Heart left ventricle (tissue), 16 donors: Measurements from ENCODE around the gene EXOC4. TPM values are rescaled to one million over a fixed set of nuclear protein-coding genes. Genes with fewer than 3 reads are reported as not detected.

Experiments used
- ATAC-seq, 4 donors: fragments of 200-7000 bp; cut with Tn5 transposase; one replicate each; pipeline ENCODE4 v1.9.1; 2020 to 2022; ENCODE audit warnings: moderate library complexity in 4 of 4, mild to moderate bottlenecking in 3 of 4, moderate number of reproducible peaks in 1 of 4
- DNase-seq, 5 donors: peaks; one replicate each; pipeline ENCODE4 v3.0.0-alpha.2; 2020
- H3K27ac ChIP-seq, 12 donors: fragments of 200-600 bp; sonication (generic) in 4 of 12; one replicate each; pipeline versions ENCODE4 v1.5.0 to v1.8.0; 2016 to 2022; ENCODE audit warnings: mild to moderate bottlenecking in 2 of 12
- H3K27me3 ChIP-seq, 9 donors: fragments of 200-600 bp; sonication (generic) in 2 of 9; one replicate each; pipeline versions ENCODE4 v1.5.1 to v1.8.0; 2016 to 2022; ENCODE audit warnings: mild to moderate bottlenecking in 3 of 9
- H3K36me3 ChIP-seq, 9 donors: fragments of 200-600 bp; sonication (generic) in 2 of 9; one replicate each; pipeline versions ENCODE4 v1.5.0 to v1.8.0; 2018 to 2022; ENCODE audit warnings: mild to moderate bottlenecking in 2 of 9
- H3K4me1 ChIP-seq, 12 donors: fragments of 200-600 bp; sonication (generic) in 4 of 12; one replicate each; pipeline versions ENCODE4 v1.5.0 to v1.8.0; 2016 to 2022; ENCODE audit warnings: mild to moderate bottlenecking in 3 of 12
- H3K4me3 ChIP-seq, 12 donors: fragments of 200-600 bp; sonication (generic) in 4 of 12; one replicate each; pipeline versions ENCODE4 v1.5.0 to v1.8.0; 2017 to 2022; ENCODE audit warnings: mild to moderate bottlenecking in 9 of 12, moderate library complexity in 4 of 12
- H3K9me3 ChIP-seq, 12 donors: fragments of 200-600 bp; sonication (generic) in 4 of 12; one replicate each; pipeline versions ENCODE4 v1.5.0 to v1.8.0; 2016 to 2022; ENCODE audit warnings: mild to moderate bottlenecking in 1 of 12
- POLR2A ChIP-seq, 2 donors: fragments of 450-650 bp; IDR thresholded peaks; one replicate each; pipeline ENCODE4 v1.6.1; 2017; ENCODE audit warnings: antibody characterized with exemption in 2 of 2, mild to moderate bottlenecking in 2 of 2, moderate library complexity in 2 of 2
- WGBS, 4 donors: extraction: QIAGEN DNeasy Blood & Tissue Kit in 2 of 4; methylation state at CpG; one replicate each; pipeline versions ENCODE4 v1.1.5 to v1.1.7; 2013 to 2018; 5-methylcytosine and 5-hydroxymethylcytosine counted together
- intact Hi-C, 10 donors: fragments of 100-400 bp; cut with DNase I; formaldehyde crosslinking; loops; one replicate each; pipeline versions ENCODE4 v1.11.1 to v1.14.2; 2022
- polyA plus RNA-seq, 2 donors: library from polyadenylated mRNA; stranded (reverse); fragments of 200-250 nt; gene quantifications; one replicate each; pipeline ENCODE4 v1.2.3, GENCODE V29; 2013
- total RNA-seq, 9 donors: library from RNA; depleted of rRNA in 2 of 9; stranded (reverse); fragments of >200 nt in 2 of 9; fragmentation: NEBNext Ultra II Directional in 3 of 9; extraction: Animal tissue kit (Norgen Biotek cat#: 25700) in 3 of 9; gene quantifications; one replicate each; pipeline versions ENCODE4 v1.1.0 to v1.2.4, GENCODE V29; 2016 to 2023
- TF ChIP-seq, protein P1 (sequence below), 12 donors: fragments of 200-600 bp; sonication (generic) in 4 of 12; IDR thresholded peaks; one replicate each; pipeline versions ENCODE4 v1.5.0 to v1.8.0; 2018 to 2022; ENCODE audit warnings: antibody characterized with exemption in 12 of 12, mild to moderate bottlenecking in 5 of 12
- donor health status: ischemic (EF 13 %, LVEDD 7.1; RV severe dilation, severe dysfunction).
- donor health status: healthy with polysubstance abuse.
- donor health status: DM: no; HTN: yes; CAD: no.
- donor health status: DM: no; HTN: no; CAD: no.
- donor health status: ischemic (EF 25% LVEDD 6.9; RV normal size, moderate dysfunction).
- donor health status: ischemic (EF 25% LVEDD 5.7; RV mildly dilated, moderate dysfunction).
- donor health status: healthy.
- donor health status: DM: yes; HTN: yes; CAD: no.
- donor health status: ischemic (EF 35%, LVEDD 5.7; RV mildly dilated, moderate dysfunction).
- donor health status: nonischemic (EF 11% LVEDD 7.7; RV severe dilation, severe dysfunction).
- donor health status: DM: yes; HTN: yes; CAD: no.
- donor health status: PGD.
- donor health status: ischemic (EF 29% LVEDD 5.4; RV normal size, mild dysfunction).
- donor health status: nonischemic (EF 23%, LVEDD 6.1; RV moderate dilation, normal function).

The EXOC4 gene
- total and polyA plus RNA-seq, 11 donors, result 8.8 to 61.2 (median 33.8) TPM

DNA sequence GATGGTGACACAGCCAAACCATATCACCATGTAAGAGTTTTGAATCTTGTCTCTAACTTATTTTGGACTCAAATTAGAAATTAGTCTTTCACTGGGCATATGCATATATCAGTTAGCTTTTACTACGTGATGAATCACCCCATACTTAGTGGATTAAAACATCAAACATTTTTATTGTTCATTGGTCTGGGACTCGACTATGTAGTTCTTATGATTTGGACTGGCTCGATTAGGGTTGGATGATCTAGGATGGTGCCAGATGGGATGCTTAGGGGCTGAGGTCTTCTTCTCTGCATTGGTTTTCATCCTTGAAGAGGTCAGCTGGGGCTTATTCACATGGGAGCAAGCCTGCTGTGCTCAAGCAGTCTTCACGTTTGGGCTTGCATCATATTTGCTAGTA, 264.9 kb downstream of the EXOC4 start:
- 86 to 93% (median 92%) methylated on average over 4 of the region's 4 CpGs for WGBS, 4 donors
- no peaks in the 10 kb centered on the region for H3K36me3 ChIP-seq
- DNase-seq, result no peak

DNA sequence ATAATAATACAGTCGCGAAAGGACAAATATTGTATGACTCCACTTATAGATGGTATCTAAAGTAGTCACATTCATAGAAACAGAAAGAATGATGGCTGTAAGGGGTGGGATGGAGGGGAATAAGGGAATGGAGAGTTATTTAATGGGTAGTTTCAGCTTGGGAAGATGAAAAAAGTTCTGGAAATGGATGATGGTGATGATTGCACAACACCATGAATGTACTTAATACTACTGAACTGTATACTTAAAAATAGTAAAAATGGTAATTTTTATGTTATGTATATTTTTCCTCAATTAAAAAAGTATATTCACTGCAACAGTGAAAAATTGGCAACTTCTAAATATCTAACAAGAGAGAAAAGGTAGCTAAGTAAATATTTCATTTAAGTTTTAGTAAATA, 265.8 kb downstream of the EXOC4 start:
- Histone ChIP-seq H3K27me3 (no peaks in the 10 kb centered on the region), H3K4me3 (no peak overlapping the region), H3K4me1 (no peaks in the 10 kb centered on the region), H3K36me3 (no peaks in the 10 kb centered on the region), H3K27ac (no peak overlapping the region), H3K9me3 (no peaks in the 10 kb centered on the region)
- TF ChIP-seq, protein P1, sequence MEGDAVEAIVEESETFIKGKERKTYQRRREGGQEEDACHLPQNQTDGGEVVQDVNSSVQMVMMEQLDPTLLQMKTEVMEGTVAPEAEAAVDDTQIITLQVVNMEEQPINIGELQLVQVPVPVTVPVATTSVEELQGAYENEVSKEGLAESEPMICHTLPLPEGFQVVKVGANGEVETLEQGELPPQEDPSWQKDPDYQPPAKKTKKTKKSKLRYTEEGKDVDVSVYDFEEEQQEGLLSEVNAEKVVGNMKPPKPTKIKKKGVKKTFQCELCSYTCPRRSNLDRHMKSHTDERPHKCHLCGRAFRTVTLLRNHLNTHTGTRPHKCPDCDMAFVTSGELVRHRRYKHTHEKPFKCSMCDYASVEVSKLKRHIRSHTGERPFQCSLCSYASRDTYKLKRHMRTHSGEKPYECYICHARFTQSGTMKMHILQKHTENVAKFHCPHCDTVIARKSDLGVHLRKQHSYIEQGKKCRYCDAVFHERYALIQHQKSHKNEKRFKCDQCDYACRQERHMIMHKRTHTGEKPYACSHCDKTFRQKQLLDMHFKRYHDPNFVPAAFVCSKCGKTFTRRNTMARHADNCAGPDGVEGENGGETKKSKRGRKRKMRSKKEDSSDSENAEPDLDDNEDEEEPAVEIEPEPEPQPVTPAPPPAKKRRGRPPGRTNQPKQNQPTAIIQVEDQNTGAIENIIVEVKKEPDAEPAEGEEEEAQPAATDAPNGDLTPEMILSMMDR (IDR thresholded peaks at IDR 0.05), result no peak
- TF ChIP-seq POLR2A (IDR thresholded peaks at IDR 0.05), result no peak
- DNase-seq (no peak), ATAC-seq (no peak)
- WGBS, 4 donors, result 94 to 97% (median 96%) methylated on average over 2 of the region's 2 CpGs
- intact Hi-C loops, result no loop called here

More for the DNA sequence above, 264.9 kb downstream of the EXOC4 start:
- no peak overlapping the region for H3K4me3 ChIP-seq
- no peak for ATAC-seq
- no peaks in the 10 kb centered on the region for H3K4me1 ChIP-seq
- no peaks in the 10 kb centered on the region for H3K27me3 ChIP-seq
- no peaks in the 10 kb centered on the region for H3K9me3 ChIP-seq
- intact Hi-C loops, result no loop called here
- H3K27ac ChIP-seq, result no peak overlapping the region
- TF ChIP-seq, protein P1 (IDR thresholded peaks at IDR 0.05), result no peak
- TF ChIP-seq POLR2A (IDR thresholded peaks at IDR 0.05), result no peak

DNA sequence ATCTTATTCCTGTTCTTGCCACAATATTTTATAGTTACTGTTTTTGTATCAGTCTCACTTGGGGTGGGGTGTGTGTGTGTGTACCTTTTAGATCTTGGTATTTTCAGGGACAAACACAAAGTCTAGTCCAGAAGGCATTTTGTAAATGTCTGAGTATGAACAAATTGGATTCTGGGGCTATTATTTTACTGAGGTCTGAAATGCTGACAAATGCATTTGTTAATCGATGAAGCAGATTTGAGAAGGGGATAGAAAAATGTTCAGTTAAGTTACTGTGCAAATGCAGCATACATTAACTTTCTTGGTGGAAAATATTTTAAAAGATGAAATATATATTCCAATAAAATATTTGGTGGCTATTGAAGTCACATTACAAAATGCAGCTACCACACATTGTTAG, 267.4 kb downstream of the EXOC4 start:
- no peak for ATAC-seq

DNA sequence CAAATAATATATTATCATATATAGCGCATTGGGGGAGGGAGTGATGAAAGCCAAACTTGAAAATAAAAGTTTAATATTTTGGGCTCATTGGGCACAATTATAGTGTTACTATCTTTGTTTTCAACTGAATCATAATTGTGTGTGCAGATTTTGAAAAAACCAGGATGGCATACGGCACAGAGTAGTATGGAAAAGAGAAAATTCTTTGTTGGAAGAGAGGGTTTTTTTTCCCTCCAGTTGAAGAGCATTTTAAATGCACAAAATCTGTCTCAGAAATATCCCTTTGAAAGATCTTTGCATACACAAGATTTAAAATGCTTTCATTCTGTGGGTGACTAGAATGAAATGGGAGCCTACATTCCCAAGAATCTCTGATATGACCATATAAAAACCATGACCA, 269.6 kb downstream of the EXOC4 start:
- Histone ChIP-seq H3K27ac (no peak overlapping the region), H3K27me3 (no peaks in the 10 kb centered on the region), H3K9me3 (no peaks in the 10 kb centered on the region), H3K4me1 (peaks cover 0 to 8% (median 0%) of the 10 kb centered on the region in 12 donors), H3K36me3 (no peaks in the 10 kb centered on the region), H3K4me3 (no peak overlapping the region)
- TF ChIP-seq POLR2A (IDR thresholded peaks at IDR 0.05), result no peak
- TF ChIP-seq, protein P1 (IDR thresholded peaks at IDR 0.05), result no peak
- DNase-seq, result no peak
- intact Hi-C loops, result no loop called here
- WGBS, 4 donors, result 94 to 100% (median 97%) methylated on average over 2 of the region's 2 CpGs
- no peak for ATAC-seq

More for the DNA sequence above, 267.4 kb downstream of the EXOC4 start:
- Histone ChIP-seq H3K27ac (no peak overlapping the region), H3K27me3 (no peaks in the 10 kb centered on the region), H3K4me1 (peaks cover 0 to 2% (median 0%) of the 10 kb centered on the region in 12 donors), H3K36me3 (no peaks in the 10 kb centered on the region), H3K4me3 (no peak overlapping the region), H3K9me3 (no peaks in the 10 kb centered on the region)
- DNase-seq, result no peak
- 92 to 99% (median 97%) methylated on average over 1 of the region's 1 CpG for WGBS, 4 donors
- intact Hi-C loops, result no loop called here
- TF ChIP-seq, protein P1 (IDR thresholded peaks at IDR 0.05), result no peak
- TF ChIP-seq POLR2A (IDR thresholded peaks at IDR 0.05), result no peak
